Central memory CD8-positive, alpha-beta T cell (primary cell): ENCODE results near the gene MRPL28.
"Not testable (repeated sequence)": the region's sequence is repeated elsewhere in the genome, so short reads cannot be mapped to it uniquely, and the experiment has no call there.

Experiments used
- ATAC-seq: fragments of 150-1000 bp; cut with Tn5 transposase; replicated peaks from 2 replicates; pipeline ENCODE4 v1.10.0; 2022; ENCODE audit warnings: mild to moderate bottlenecking, moderate FRiP score, moderate number of reproducible peaks; ENCODE audit not compliant: poor library complexity, severe bottlenecking; ENCODE audit errors: extremely low read depth
- DNase-seq, 2 donors: peaks; one replicate each; pipeline ENCODE4 v3.0.0; 2021; ENCODE audit warnings: low spot score in 2 of 2
- H3K27ac Mint-ChIP-seq: one replicate; pipeline ENCODE4 v1.8.0; 2022; ENCODE audit warnings: low read depth, mild to moderate bottlenecking, moderate library complexity, mixed read lengths
- H3K27me3 Mint-ChIP-seq: one replicate; pipeline ENCODE4 v1.8.0; 2022; ENCODE audit warnings: mixed read lengths
- H3K36me3 Mint-ChIP-seq: one replicate; pipeline ENCODE4 v1.8.0; 2022; ENCODE audit warnings: mild to moderate bottlenecking, moderate library complexity, mixed read lengths; ENCODE audit not compliant: insufficient read depth
- H3K4me1 Mint-ChIP-seq: one replicate; pipeline ENCODE4 v1.8.0; 2022; ENCODE audit warnings: mixed read lengths
- H3K4me3 Mint-ChIP-seq: one replicate; pipeline ENCODE4 v1.8.0; 2022; ENCODE audit warnings: mild to moderate bottlenecking, moderate library complexity, mixed read lengths
- H3K9me3 Mint-ChIP-seq: one replicate; pipeline ENCODE4 v1.8.0; 2022; ENCODE audit warnings: mixed read lengths

Gene MRPL28

DNA sequence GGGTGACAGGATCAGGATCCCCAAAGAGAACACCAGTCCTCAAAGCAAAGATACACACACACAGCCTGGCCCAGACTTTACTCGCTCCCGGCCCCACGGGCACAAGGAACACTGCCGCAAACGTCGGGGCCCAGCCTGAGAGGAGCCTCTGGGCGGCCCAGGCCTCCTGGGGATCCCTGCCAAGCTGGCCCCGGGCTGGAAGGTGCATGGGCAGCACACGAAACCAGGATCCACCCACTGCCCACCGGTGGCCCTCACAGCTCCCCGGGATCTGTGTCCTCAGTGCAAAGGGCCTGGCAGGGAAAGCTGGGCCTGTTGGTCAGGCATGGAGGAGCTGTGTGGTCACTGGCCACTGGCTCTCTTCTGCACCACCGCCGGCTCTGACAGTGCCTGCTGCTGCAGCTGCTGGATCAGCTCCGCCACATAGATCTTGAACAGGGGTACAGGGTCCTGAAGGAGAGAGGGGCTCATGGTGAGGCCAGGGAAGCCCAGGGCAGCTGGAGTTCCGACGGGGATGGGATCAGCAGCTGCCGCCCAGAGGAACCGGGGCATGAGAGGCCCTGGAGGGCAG lies 2.9 kb downstream of the MRPL28 start:
- H3K27ac Mint-ChIP-seq = no peak overlapping the region
- H3K4me3 Mint-ChIP-seq = no peak overlapping the region
- peaks cover 9% of the 10 kb centered on the region for H3K4me1 Mint-ChIP-seq
- no peak for ATAC-seq
- H3K9me3 Mint-ChIP-seq = no peaks in the 10 kb centered on the region
- H3K36me3 Mint-ChIP-seq = peaks cover 16% of the 10 kb centered on the region
- DNase-seq = no peak
- H3K27me3 Mint-ChIP-seq = no peaks in the 10 kb centered on the region

DNA sequence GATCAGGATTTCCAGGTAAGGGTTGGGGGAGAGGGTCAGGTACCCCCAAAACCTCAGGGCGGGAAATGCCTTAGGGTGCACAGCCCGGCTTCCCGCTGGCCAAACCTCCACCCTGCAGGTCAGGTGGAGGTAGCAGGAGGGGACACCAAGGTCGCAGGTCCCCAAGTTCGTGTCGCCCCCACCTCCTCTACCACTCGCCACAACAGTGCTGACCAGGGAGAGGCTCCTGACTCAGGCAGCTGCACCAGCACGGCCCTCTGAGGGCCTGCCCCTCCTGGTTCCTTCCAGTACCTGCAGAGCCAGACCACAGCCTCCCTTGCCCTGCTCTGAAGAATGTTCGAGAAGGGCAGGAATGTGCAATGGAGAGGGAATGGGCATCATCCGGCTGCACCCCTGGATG lies 3.9 kb downstream of the MRPL28 start:
- no peak overlapping the region for H3K27ac Mint-ChIP-seq

DNA sequence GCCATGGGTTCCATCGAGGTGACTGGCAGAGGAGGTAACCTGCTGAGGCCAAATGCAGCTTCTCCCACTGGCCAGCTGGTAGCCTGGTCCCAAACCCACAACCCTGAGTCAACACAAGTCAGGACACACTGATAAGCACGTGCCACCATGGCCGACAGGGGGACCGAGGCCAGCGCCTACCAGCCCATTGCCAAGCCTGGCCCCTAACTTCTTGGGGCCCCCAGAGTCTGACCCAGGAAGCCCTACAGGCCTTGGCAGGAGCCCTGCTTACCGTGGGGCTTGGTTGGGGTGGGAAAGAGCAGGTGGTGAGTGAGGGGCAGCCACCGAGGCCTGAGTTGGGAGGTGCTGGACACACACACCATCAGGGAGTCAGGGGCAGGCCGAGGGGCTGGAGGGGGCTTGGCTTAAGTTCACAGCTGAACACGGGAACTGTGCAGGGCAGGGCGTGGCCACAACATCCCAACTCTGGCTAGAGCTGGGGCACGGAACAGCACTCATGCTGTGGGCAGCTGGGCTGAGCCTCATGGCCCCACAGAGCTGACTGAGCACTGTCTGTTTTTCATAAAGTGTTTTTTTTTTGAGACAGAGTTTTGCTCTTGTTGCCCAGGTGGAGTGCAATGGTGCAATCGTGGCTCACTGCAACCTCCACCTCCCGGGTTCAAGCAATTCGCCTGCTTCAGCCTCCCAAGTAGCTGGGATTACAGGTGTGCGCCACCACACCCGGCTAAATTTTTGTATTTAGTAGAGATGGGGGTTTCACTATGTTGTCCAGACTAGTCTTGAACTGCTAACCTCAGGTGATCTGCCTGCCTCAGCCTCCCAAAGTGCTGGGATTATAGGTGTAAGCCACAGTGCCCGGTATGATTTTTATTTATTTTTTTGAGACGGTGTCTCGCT lies 5.5 kb downstream of the MRPL28 start:
- Mint-ChIP-seq H3K9me3 (no peaks in the 10 kb centered on the region), H3K36me3 (peaks cover 9% of the 10 kb centered on the region), H3K27me3 (no peaks in the 10 kb centered on the region), H3K4me1 (peaks cover 6% of the 10 kb centered on the region), H3K27ac (no peak overlapping the region), H3K4me3 (no peak overlapping the region)
- DNase-seq = no peak
- no peak for ATAC-seq

More for the DNA sequence above, 3.9 kb downstream of the MRPL28 start:
- H3K36me3 Mint-ChIP-seq = peaks cover 14% of the 10 kb centered on the region
- peaks cover 14% of the 10 kb centered on the region for H3K4me1 Mint-ChIP-seq
- no peaks in the 10 kb centered on the region for H3K9me3 Mint-ChIP-seq
- ATAC-seq = no peak
- H3K4me3 Mint-ChIP-seq = no peak overlapping the region
- no peaks in the 10 kb centered on the region for H3K27me3 Mint-ChIP-seq
- no peak for DNase-seq

DNA sequence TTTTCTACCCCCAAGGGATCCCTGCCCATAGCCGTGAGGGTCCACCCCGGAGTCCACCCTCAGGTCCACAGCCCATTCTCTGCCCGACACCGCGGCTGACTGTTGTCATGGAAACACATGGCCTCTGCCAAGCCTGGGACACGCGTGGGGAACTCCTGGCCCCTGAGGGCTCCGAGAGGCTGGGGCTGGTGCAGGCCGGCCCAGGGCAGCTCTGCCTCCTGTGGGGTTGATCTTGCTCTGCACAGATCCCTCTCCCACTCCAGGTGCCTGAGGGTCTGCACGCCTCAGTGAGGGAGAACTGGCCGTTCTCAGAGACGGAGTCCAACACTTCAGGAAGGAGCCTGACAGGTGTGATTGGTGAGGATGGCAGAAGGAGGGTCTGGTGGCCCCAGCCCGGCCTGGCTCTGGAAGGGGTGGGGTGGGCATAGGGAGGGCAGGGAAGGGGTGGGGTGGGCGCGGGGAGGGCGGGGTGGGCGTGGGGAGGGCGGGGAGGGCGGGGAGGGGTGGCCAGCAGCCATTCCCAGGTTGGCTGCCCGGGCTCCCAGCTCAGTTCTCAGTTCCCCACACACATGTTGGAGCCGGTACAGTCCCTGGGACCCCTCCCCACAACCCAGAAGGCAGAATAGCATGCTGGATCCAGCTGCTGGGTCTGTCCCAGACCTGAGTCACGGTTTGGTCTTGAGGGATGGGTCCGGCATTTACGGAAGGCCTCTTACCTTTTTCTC lies 6.4 kb downstream of the MRPL28 start:
- DNase-seq (no peak), ATAC-seq (no peak)
- Mint-ChIP-seq H3K36me3 (peaks cover 9% of the 10 kb centered on the region), H3K27me3 (no peaks in the 10 kb centered on the region), H3K4me3 (peak overlapping the region; percentile 34), H3K27ac (no peak overlapping the region), H3K4me1 (peaks cover 6% of the 10 kb centered on the region), H3K9me3 (no peaks in the 10 kb centered on the region)

DNA sequence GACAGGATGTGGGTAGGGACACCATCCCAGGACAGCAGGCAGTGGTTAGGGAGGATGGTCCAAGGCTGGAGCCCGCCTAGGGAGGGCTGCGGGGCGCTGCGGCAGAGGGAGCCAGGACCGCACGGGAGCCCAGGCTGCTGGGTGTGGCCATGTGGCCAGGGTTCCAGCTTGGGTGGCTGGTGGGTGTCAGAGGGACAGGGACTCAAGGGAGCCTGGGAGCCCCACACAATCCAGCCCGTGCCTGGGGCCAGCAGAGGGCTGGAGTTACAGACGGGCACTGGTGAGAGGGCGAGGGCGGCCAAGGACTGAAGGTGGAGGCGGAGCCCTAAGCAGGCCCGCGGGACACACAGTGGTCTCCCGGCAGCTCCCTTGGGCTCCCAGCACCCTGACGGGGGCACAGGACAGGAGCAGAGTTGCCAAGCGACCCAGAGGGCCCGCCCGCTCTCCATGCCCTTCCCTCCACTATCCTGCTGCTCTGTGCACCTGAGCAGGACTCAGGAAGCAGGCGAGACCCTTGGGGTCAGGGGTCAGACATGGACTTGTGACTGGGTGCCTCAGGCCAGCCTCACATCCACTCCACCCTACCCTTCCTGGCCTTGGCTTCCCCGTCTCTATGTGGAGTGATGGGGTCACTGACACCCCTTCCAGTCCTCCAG lies 7.1 kb downstream of the MRPL28 start:
- H3K4me3 Mint-ChIP-seq = peak overlapping the region; percentile 34
- H3K27ac Mint-ChIP-seq = no peak overlapping the region
- peaks cover 6% of the 10 kb centered on the region for H3K4me1 Mint-ChIP-seq
- ATAC-seq (no peak), DNase-seq (no peak)
- peaks cover 5% of the 10 kb centered on the region for H3K36me3 Mint-ChIP-seq
- no peaks in the 10 kb centered on the region for H3K9me3 Mint-ChIP-seq
- H3K27me3 Mint-ChIP-seq = no peaks in the 10 kb centered on the region

DNA sequence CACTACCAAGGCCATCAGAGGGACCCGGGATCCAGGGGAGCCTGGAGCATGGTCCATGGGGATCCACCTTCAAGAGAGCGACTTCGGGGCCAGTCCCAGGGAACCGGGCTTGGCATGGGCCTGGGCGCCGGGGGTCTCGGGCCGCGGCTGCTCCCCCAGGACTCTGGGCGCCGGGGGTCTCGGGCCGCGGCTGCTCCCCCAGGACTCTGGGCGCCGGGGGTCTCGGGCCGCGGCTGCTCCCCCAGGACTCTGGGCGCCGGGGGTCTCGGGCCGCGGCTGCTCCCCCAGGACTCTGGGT lies 7.7 kb downstream of the MRPL28 start:
- ATAC-seq, DNase-seq, H3K4me1 Mint-ChIP-seq, H3K36me3 Mint-ChIP-seq, H3K4me3 Mint-ChIP-seq, H3K9me3 Mint-ChIP-seq, H3K27ac Mint-ChIP-seq, H3K27me3 Mint-ChIP-seq: not testable (repeated sequence)

DNA sequence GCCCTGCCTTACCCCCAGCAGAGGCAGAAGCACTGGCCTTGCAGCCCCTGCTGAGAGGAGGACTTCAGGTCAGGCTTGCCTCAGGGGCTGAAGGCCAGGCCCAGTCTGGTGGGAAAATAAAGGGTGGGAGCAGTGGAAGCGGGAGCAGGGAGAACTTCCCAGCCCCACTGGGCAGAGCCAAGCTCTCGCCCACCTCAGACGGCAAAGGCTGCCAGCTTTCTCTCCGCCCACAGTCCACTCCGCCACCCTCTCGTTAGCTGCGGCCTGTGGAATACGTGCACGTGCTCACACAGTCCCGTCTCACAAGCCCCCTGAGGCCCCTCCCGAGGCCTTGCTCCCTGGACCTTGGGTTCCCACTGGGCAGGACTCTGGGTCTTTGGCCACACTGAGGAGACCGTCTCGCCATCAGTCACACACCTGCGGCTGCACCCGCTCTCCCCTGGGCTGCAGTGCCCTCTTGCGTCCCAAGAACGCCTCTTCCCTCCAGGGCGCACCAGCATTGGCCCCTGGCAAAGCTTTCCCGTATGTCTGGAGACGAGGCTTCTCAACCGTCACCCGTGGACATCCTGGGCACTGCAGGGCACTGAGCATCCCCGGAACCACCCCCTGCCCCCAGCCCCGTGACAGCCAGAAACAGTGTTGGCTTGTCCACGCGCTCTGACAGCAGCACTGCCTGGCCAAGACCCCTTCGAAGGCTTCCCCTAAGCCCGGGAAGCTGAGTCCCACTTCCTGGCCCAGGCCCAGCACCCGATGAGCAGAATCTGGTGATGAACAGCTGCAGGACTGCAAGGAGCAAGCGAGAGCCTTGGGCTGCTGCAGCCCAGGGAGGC lies 8.3 kb downstream of the MRPL28 start:
- H3K27ac Mint-ChIP-seq = no peak overlapping the region

DNA sequence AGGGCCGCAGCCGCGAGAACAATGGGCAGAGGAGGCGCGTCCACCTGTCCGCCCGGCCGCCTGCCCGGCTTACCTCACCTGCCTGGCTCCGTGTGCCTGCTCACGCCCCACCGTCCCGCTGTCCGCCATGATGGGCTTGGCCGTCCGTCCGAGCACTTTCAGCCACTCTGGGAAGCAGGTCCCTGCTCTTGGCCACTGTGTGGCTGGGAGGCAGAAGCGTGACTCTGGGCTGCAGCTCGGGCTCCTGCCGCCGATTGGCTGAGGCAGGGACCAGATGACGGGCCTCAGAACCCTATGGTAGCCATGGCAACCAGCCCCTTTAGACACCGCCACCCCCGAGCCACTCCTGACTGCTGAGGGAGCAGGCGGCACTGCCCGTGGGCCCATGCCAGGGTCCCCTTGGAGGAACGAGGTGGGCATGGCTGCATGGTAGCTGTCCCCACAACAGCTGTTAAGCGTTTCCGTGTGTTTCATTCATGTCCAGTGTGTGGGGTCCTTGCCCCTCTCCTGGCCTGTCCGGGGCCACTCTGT lies 8.9 kb downstream of the MRPL28 start:
- ATAC-seq = no peak
- peaks cover 6% of the 10 kb centered on the region for H3K4me1 Mint-ChIP-seq

More for the DNA sequence above, 8.3 kb downstream of the MRPL28 start:
- DNase-seq (peak; percentile 55 to 60), ATAC-seq (peak; percentile 89)
- H3K4me1 Mint-ChIP-seq = peaks cover 6% of the 10 kb centered on the region
- H3K27me3 Mint-ChIP-seq = no peaks in the 10 kb centered on the region
- no peaks in the 10 kb centered on the region for H3K9me3 Mint-ChIP-seq
- no peak overlapping the region for H3K4me3 Mint-ChIP-seq
- peaks cover 4% of the 10 kb centered on the region for H3K36me3 Mint-ChIP-seq

DNA sequence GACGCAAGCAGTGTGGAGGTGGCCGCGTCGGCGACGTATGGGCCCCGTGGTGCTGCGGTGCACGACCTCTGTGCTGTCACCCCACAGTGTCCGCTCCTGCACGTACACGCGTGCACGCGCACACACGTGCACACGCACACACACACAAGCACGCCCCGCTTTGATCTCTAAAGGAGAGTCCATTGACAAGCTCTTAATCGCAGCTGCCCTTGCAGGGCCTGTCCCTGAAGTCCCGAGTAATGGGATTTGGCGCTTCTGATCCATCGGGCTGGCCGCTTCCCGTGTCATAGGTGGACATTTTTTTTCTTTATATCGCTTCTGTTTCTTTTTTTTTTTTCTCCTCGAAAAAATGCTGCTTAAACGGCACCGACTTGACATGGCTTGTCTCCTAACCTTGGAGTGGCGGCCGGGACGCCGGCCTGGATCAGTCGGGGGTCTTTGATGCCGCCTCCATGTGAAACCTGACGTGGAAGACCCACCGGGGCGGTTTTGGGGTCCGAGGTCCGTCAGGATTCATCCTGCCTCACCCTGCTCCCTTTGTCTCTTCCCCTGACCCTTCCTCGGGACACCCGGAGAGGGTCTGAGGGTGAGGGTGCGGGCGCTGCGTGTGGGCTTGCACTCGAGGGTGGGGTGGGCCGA lies 9.5 kb downstream of the MRPL28 start:
- peaks cover 2% of the 10 kb centered on the region for H3K36me3 Mint-ChIP-seq
- H3K27me3 Mint-ChIP-seq = no peaks in the 10 kb centered on the region
- H3K4me1 Mint-ChIP-seq = peaks cover 6% of the 10 kb centered on the region
- H3K9me3 Mint-ChIP-seq = no peaks in the 10 kb centered on the region
- DNase-seq (no peak), ATAC-seq (no peak)
- H3K27ac Mint-ChIP-seq = no peak overlapping the region
- no peak overlapping the region for H3K4me3 Mint-ChIP-seq

More for the DNA sequence above, 8.9 kb downstream of the MRPL28 start:
- no peaks in the 10 kb centered on the region for H3K27me3 Mint-ChIP-seq
- DNase-seq = no peak
- H3K4me3 Mint-ChIP-seq = no peak overlapping the region
- no peak overlapping the region for H3K27ac Mint-ChIP-seq
- H3K9me3 Mint-ChIP-seq = no peaks in the 10 kb centered on the region
- H3K36me3 Mint-ChIP-seq = peaks cover 2% of the 10 kb centered on the region

DNA sequence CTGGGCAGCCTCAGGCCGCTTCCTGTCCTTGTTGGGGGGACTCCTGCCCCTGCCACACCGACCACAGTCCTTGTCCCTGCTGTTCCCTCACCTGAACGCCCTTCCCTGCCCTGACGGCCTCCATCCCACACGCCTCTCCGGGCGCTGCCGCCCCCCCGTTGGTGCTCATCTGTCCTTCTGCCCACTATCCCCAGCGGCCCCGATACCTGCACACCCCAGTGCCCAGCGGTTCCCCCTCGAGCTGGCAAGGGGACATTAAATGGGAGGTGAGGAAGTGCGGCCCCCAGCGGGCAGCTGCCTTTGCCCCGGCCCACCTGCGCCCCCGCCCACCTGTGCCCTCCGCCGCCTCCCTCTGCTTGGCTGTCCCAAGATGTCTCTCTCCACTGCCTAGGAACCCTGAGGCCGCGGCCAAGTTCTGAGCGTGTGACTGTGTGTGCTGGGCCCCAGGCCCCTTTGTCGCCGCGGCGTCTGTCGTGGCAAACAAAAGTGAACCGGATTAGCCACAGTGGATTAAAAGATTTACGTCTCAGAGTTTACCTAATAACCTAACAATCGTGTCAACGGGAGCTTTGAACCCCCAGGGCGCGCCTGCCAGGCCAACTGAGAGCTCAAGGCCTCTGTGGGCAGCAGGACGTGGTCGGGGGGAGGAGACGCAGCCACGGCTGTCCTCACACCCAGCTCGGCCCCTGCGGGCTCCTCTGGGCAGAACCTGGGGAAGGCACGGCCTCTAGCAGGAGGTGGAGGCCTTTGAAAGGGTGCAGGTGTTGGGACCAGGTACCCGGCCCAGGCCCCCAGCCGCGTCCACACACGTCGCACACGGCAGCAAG lies 10.3 kb downstream of the MRPL28 start:
- H3K36me3 Mint-ChIP-seq = peaks cover 4% of the 10 kb centered on the region
- H3K9me3 Mint-ChIP-seq = no peaks in the 10 kb centered on the region
- H3K4me1 Mint-ChIP-seq = peaks cover 11% of the 10 kb centered on the region
- no peak for DNase-seq
- no peak for ATAC-seq
- no peaks in the 10 kb centered on the region for H3K27me3 Mint-ChIP-seq
- H3K27ac Mint-ChIP-seq = no peak overlapping the region
- H3K4me3 Mint-ChIP-seq = no peak overlapping the region
